HG02981 (cell line): ENCODE results near the gene OLFM1.
"Not testable (repeated sequence)": the region's sequence is repeated elsewhere in the genome, so short reads cannot be mapped to it uniquely, and the experiment has no call there.

Source experiments
- ATAC-seq: cut with Tn5 transposase; IDR thresholded peaks from one replicate; pipeline ENCODE4 v1.9.1; 2021; ENCODE audit warnings: mild to moderate bottlenecking, moderate library complexity; ENCODE audit not compliant: unreplicated experiment

The OLFM1 gene

GRCh38 chr9:135150981-135151380, 63.5 kb downstream of the OLFM1 start:
- no peak for ATAC-seq

GRCh38 chr9:135151757-135152613, 64.5 kb downstream of the OLFM1 start:
- ATAC-seq = no peak

- ATAC-seq = no peak
These were observed 65.3 kb downstream of the OLFM1 start for GRCh38 chr9:135152614-135153334.

DNA sequence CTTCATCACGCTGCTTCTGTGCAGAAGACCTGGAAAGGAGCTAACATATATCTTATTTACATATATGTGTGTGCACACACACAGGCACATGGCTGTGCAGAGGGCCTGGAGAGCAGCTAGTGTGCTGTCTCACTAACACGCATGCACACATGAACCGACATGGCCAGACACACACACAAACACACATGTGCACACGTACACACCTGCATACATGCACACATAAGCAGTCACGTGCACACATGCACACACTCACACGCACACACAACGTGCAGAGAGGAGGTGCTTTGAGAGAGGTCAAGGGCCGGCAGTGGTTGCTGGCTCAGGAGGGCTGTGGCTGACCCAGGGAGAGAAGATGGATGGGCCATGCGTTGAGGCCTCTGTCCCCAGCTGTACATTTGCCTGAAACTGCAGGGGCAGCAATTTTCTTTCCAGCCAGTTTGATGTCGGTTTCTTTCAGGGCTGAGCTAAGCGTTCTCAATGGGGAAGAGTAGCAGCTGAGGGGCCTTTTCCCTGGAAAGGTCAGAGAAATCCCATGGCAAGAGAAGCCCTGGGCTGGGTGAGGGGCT, 66.7 kb downstream of the OLFM1 start:
- ATAC-seq = no peak

GRCh38 chr9:135155396-135155795, 67.9 kb downstream of the OLFM1 start:
- no peak for ATAC-seq

- ATAC-seq = no peak
These were observed 69.3 kb downstream of the OLFM1 start for GRCh38 chr9:135156525-135157510.

DNA sequence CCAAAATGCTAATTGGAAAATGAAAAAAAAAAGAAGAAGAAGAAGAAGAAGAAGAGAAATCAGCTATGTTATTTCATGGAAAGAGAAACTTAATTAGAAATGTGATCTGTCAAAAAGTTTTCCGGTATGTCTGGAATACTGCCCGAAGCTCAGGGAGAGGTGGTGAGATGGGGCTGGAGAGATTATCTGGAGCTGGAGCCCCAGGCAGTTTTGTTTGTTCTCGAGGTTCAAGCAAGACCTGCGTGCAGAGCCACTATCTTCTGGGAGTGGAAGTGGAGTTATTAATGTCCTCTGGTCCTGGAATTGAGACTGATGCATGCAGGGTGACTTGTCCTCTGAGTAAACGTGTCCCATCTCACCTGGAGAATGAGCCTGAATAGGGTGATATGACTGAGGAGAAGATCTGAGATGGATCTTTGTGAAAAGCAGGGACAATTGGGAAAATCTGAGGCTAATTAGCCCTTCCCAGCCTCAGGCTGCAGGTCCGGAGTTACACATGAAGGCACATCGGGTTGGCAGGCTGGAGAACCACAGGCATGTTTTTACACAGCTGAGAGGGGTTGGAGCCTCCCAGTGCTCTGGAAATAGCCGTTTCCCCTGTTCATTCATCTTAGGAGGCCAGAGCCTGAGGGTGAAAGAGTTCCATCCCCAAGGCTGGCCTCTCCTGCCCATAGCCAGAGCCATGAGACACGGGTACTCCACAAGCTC, 70.5 kb downstream of the OLFM1 start:
- no peak for ATAC-seq

DNA sequence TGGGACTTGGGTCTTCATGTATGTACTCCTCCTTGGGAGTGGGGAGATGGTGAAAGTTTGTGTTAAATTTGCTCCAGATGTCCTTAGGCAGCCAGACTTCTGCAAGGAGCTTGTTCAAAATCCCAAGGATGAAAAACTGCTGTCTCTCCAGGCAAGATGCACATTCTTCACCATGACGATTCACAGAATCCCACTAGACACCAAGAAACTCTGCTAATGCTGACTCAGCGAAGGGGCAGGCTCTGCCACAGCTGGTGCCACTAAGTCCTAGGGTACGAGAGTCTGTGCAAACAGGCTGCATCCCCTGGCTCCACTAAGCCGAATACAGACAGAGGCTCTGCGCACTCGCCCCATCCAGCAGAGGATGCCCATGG, 71.1 kb downstream of the OLFM1 start:
- ATAC-seq = no peak

GRCh38 chr9:135159801-135160200, 72.3 kb downstream of the OLFM1 start:
- ATAC-seq = no peak

DNA sequence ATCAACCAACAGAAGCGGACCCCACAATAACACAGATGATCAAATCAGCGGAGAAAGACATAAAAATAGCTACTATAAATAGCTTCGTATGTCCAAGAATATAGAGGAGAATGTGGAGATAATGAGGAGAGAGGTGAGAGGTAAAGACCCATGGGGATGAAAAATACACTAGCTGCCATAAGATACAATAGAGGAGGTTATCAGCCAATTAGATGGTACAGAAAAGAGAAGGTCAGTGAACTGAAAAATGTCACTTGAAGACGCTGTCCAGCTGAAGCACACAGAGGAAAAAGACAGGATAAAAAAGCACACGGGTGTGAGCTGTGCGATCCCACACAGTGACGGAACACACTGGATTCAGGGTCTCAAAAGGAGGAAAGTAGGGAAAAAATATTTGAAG, 73.4 kb downstream of the OLFM1 start:
- no peak for ATAC-seq

DNA sequence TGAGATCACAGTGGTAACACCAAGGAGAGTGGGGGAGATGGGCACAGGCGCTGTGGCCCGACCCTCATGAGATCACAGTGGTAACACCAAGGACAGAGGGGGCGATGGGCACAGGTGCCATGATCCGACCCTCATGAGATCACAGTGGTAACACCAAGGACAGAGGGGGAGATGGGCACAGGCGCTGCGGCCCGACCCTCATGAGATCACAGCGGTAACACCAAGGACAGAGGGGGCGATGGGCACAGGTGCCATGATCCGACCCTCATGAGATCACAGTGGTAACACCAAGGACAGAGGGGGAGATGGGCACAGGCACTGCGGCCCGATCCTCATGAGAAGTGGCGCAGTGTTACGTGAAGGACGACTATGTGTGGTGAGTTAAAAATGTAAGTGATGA, 75.1 kb downstream of the OLFM1 start:
- not testable (repeated sequence) for ATAC-seq

DNA sequence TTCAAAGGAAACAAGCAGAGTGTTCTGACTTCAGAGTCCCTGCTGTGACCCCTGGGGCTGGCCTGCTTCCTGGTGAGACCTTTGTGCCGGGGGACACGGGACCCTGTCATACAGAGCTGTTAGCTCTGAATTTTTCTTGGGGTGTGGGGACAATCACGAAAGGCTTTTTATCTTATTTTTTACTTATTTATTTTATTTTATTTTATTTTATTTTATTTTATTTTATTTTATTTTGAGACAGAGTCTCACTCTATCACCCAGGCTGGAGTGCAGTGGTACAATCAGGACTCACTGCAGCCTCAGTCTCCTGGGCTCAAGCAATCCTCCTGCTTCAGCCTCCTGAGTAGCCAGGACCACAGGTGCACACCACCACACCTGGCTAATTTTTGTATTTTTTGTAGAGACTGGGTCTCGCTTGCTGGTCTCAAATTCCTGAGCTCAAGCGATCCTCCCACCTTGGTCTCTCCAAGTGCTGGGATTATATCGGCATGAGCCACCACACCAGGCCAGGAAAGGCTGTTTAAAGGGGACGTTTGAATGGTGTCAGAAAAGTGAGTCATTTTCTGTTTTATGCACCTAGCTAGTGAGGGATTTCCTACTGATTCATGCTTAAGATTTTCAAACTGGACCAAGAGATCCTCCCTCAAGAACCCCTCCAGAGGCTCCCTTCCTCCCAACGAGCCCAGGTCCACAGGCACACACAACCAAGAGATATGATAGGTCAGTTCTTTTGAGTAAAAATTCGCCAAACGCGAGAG, 75.7 kb downstream of the OLFM1 start:
- ATAC-seq = no peak

- ATAC-seq = no peak
These were observed 76.6 kb downstream of the OLFM1 start for GRCh38 chr9:135164036-135164435.

GRCh38 chr9:135165003-135165711, 77.7 kb downstream of the OLFM1 start:
- ATAC-seq = no peak

DNA sequence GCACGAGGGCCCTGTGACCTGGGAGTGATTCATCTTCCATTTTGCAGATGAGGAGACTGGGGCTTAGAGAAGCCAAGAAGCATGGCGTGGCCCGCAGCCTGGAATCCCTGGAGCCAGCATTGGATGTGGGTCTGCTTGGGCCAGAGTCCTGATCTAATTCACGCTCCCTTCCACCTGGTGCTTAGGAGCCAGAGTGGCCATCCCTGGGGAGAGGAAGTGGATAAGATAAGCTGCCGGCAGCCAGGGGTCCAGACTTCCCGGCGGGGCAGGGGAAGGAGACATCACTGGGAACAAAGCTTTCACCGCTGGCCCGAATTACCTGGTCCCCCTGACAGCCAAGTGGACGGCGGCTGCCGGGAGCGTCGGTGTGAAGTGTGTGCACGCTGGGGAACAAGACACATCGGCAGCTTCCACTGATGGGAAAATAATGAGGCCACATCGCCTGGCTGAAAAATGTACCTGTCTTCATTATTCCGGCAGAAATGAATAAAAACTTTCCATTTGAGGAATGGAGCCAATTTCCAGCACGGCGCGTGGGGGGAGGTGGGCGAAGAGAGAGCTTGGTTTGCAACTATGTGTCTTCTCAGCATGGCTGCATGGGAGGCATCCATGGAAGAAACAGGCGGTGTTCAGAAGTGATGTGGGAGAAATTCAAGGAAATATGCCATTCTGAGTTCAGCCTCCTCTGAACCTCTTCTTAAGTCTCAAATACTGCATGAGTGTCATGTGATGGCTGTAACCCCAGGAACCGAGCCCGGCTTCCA, 78.5 kb downstream of the OLFM1 start:
- no peak for ATAC-seq

DNA sequence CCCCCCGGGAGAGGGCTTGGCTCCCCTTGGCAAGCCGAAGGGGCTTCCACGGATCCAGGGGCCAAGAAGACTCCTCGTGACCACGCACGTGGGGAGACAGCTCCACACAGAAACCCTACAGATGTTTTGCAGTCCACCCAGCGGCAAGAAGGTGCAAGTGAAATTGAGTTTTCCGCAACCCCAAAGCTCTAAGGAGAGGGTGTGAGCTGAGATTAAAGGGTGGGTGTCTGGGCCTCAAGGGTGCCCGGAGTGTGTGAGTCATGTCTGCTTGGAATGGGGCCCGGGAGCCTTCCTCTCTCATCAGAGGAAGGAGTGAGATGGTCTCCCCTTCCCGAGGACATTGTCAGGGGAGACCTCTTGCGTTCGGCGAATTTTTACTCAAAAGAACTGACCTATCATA, 79.1 kb downstream of the OLFM1 start:
- ATAC-seq = no peak

DNA sequence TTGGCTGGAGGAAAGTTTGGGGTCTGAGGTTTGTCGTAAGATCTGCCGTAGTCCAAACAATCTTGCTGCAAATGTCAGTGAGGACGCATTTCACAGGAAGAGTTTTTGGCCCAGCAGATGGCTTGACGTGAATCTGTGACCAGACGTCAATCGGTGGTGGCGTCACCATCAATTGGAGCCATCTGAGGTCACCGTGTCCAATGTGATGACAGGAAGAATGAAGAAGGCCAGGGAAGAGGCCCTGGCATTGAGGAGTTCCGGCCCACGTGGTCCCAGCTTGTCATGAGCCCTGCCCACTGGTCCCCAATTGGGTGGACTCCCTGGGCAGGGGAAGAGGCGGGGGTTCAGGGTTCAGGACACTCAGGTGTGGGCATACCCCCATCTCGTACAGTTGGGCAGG, 79.9 kb downstream of the OLFM1 start:
- no peak for ATAC-seq
